RWPE1 (cell line): ENCODE measurements around the gene VIPR1.
A peak's percentile ranks its signal among the peaks of the same experiment; 100 is the strongest.

Experiments used
- CTCF ChIA-PET: fragments of 350-600 bp; sonication (Branson Sonifier 250); formaldehyde crosslinking; extraction: SDS; loops from one replicate; lab custom pipeline; 2021; lab: Yijun Ruan, JAX
- POLR2A ChIA-PET: fragments of 400-600 bp; formaldehyde crosslinking; extraction: SDS; loops from one replicate; lab custom pipeline; 2020; ENCODE audit warnings: antibody characterized with exemption; ENCODE audit not compliant: low non-redundant PET; lab: Yijun Ruan, JAX
- DNase-seq: peaks from one replicate; pipeline ENCODE4 v3.0.0; 2012; ENCODE audit warnings: low spot score
- H3K27ac ChIP-seq: fragments of 450-650 bp; 2 replicates; pipeline ENCODE4 v1.5.1; 2017
- TF ChIP-seq, protein P1 (sequence below): fragments of 450-650 bp; conservative IDR thresholded peaks from 2 replicates; pipeline ENCODE4 v1.5.1; 2017; ENCODE audit warnings: low read depth, mild to moderate bottlenecking

VIPR1 gene

DNA sequence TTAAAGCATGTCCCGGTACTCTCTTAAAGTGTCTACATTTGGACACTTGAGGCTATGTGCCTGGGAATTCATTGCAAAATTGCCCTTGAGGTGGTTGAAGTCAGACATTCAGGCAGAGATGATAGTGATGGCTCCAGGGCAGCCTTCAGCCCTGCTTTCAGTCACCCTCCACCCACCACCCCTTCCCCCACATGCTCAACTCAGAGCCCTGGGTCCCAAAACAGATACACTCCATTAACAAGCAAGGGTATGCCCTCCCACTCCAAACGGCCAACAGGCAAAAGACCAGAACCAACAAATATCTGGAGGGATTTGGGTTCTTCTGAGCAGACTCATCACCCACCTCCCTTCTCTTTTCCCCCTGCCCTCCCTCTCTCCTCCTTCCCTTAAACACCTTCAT, 29.9 kb upstream of the VIPR1 start:
- ChIA-PET CTCF (no interaction called here), POLR2A (no interaction called here)
- DNase-seq: no peak
- H3K27ac ChIP-seq: peak overlapping the region; percentile 74
- TF ChIP-seq, protein P1, sequence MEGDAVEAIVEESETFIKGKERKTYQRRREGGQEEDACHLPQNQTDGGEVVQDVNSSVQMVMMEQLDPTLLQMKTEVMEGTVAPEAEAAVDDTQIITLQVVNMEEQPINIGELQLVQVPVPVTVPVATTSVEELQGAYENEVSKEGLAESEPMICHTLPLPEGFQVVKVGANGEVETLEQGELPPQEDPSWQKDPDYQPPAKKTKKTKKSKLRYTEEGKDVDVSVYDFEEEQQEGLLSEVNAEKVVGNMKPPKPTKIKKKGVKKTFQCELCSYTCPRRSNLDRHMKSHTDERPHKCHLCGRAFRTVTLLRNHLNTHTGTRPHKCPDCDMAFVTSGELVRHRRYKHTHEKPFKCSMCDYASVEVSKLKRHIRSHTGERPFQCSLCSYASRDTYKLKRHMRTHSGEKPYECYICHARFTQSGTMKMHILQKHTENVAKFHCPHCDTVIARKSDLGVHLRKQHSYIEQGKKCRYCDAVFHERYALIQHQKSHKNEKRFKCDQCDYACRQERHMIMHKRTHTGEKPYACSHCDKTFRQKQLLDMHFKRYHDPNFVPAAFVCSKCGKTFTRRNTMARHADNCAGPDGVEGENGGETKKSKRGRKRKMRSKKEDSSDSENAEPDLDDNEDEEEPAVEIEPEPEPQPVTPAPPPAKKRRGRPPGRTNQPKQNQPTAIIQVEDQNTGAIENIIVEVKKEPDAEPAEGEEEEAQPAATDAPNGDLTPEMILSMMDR: no peak

DNA sequence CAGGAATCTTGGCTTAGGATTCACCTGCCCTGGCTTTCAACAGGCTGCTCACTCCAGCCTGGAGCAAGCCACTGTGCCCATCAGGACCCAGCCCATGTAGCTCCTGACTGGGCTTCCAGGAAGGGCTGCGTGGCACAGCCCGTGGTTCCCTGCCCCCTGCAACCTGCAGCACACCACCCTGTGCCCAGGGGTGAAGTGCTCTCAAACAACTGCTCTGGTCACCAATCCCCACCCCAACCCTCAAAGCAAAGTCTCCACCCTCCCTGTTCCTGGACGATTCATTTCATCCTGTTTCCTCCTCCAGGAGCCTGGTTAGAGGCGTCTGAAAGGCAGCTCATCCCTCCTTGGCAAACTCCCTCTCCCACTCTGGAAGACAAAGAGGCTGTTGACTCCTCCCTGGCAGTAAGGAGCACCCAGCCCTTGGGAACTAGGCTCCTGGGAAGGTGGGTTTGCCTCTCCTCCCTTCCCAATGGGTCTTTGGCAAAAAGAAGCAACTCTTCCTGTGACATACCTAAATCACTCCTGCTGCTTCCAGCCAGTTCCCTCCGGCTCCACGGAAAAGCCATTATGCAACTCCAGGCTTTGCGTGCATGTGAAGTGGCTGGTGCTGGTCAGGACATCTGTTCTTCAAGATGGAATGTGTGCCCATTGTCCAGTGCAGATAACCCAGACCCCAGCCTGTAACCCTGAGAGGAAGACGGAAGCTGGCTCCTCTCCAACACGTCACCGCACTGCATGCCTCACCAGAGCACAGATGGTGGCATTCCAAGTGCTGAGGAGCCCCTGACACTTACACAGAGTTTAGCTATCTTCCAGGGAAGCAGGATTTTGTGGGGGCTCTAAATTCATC, 29.1 kb upstream of the VIPR1 start:
- peak overlapping the region; percentile 74 for H3K27ac ChIP-seq
- ChIA-PET POLR2A (no interaction called here), CTCF (interaction anchor here (1.3 kb wide), 1 partner anchor 226 kb away, joined by 5 read pairs; no protein-coding TSS in a partner anchor)
- no peak for DNase-seq
- TF ChIP-seq, protein P1: no peak

DNA sequence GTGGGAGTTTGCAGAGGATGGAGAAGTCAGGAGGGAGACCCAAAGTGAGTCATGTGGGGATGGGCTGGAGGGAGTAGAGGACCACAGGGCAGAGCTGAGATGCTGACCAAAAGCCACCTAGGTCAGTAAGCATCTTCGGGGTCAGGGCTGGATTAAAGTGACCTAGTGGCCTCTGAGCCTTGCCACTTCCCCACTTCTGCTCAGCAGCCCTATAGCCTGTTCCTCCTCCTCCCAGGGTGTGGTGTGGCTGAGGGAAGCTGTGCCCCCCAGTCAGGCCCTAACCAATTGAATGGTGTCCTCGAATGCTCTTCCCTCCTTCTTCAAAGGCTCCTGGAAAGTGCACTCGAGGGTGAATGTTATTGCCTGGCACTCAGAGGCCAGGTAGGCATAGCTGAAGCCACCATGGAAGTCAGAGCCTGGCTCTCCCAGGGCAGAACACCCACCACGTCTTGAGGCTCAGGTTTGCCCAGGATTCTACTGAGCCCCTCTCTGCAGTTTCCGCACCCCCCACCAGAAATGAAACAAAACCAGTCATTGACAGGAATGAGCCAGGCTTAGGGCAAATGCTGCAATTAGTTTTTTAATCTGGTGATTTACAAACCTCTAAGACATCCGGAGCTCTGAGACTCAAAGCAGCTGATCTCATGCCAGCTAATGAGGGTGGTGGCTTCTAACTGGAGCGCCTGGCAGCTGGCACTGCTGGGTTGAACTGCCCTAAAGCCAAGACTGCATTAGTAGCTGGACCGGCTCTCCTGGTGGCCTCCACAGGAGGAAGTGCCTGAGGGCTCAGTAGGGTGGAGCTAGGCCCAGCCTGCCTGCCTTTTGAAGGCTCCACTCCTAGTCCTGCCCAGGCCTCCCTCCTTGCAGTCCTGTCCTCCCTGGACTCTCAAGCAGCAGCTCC, 26.0 kb upstream of the VIPR1 start:
- CTCF ChIA-PET: interaction anchor here (0.5 to 1.1 kb wide), 2 partner anchors 25 to 1023 kb away, joined by 3 to 6 read pairs; partner anchors contain the start of gene VIPR1
- TF ChIP-seq, protein P1: no peak
- H3K27ac ChIP-seq: peak overlapping the region; percentile 80
- DNase-seq: peak; percentile 27
- POLR2A ChIA-PET: interaction anchor here (0.6 to 1.0 kb wide), 2 partner anchors 26 to 78 kb away, joined by 3 to 4 read pairs; partner anchors contain the start of gene VIPR1

DNA sequence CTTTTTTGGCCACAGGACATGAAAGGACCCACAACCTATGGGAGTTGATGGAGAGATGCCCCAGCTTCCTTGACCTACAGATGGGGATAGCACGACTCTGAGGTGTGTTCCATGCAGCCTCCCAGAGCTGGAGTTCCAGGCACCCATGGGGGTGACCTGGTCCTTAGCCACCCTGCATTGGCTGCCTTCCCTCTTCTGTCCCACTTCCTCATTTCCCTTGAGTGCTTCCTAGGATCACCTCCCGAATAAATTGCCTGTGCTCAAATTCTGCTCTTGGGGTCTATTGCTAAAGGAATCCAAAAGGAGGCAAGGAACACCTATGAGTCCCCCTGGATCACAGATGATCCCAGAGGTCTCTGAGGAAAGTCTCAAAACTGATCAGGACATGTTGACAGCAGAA, 24.7 kb upstream of the VIPR1 start:
- CTCF ChIA-PET: interaction anchor here (0.6 kb wide), 1 partner anchor 103 kb away, joined by 3 read pairs; no protein-coding TSS in a partner anchor
- POLR2A ChIA-PET: interaction anchor here (0.6 kb wide), 1 partner anchor 18 kb away, joined by 3 read pairs; no protein-coding TSS in a partner anchor
- DNase-seq: no peak

DNA sequence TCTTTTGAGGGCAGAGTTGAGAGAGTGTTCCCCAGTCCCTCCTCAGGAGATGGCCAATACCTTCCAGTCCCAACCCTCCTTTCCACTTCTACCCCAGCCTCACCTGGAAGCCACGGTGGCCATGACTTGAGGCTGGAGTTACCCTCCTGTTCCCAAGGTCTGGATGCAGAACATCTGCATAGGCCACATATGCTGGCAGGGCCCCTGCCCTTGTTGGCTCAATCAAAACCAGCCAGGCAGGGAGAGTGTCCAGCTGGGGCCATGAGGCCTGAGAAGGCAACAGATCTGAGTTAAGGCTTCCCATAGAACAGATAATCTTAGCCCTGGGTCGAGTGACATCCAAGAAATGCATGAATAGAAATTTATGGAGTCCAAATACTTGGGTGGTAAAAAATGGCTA, 23.6 kb upstream of the VIPR1 start:
- POLR2A ChIA-PET: no interaction called here
- CTCF ChIA-PET: interaction anchor here (0.6 kb wide), 1 partner anchor 69 kb away, joined by 4 read pairs; no protein-coding TSS in a partner anchor
- TF ChIP-seq, protein P1: no peak
- H3K27ac ChIP-seq: no peak overlapping the region
- no peak for DNase-seq

More for the DNA sequence above, 24.7 kb upstream of the VIPR1 start:
- TF ChIP-seq, protein P1: no peak
- H3K27ac ChIP-seq: peak overlapping the region; percentile 80
